Colonic mucosa (tissue), 4 donors: ENCODE results near the gene LMO1. TPM values are rescaled to one million over a fixed set of nuclear protein-coding genes. Genes with fewer than 3 reads are reported as not detected.

Experiments
- DNase-seq: peaks from one replicate; pipeline ENCODE4 v3.0.0-alpha.2; 2020
- H3K27ac ChIP-seq: fragments of 200-600 bp; one replicate; pipeline ENCODE4 v1.8.0; 2021
- H3K27me3 ChIP-seq: fragments of 200-600 bp; one replicate; pipeline ENCODE4 v1.8.0; 2021
- H3K36me3 ChIP-seq: fragments of 200-600 bp; one replicate; pipeline ENCODE4 v1.8.0; 2021
- H3K4me1 ChIP-seq: fragments of 200-600 bp; one replicate; pipeline ENCODE4 v1.8.0; 2021; ENCODE audit warnings: mild to moderate bottlenecking
- H3K4me3 ChIP-seq: fragments of 200-600 bp; one replicate; pipeline ENCODE4 v1.8.0; 2021
- H3K9ac ChIP-seq, 2 donors: one replicate each; pipeline ENCODE4 v1.7.0; 2013; ENCODE audit warnings: control low read depth in 2 of 2, low read depth in 2 of 2, low read length in 2 of 2
- H3K9me3 ChIP-seq: fragments of 200-600 bp; one replicate; pipeline ENCODE4 v1.8.0; 2021
- intact Hi-C: fragments of 100-400 bp; cut with DNase I; formaldehyde crosslinking; loops from one replicate; pipeline ENCODE4 v1.14.1; 2022
- total RNA-seq, 2 donors: library from RNA; stranded (reverse); fragmentation: NEBNext Ultra II Directional in 1 of 2; extraction: Animal tissue kit (Norgen Biotek cat#: 25700) in 1 of 2; gene quantifications; one replicate each; pipeline ENCODE4 v1.2.1, GENCODE V29; 2021
- TF ChIP-seq, protein P1 (sequence below): fragments of 200-600 bp; IDR thresholded peaks from one replicate; pipeline ENCODE4 v1.8.0; 2022; ENCODE audit warnings: antibody characterized with exemption, mild to moderate bottlenecking
- donor health status: healthy.
- donor health status: DM: no; HTN: no; CAD: no.
- donor health status: DM: no; HTN: no; CAD: no.

LMO1 gene
- not detected for total RNA-seq

DNA sequence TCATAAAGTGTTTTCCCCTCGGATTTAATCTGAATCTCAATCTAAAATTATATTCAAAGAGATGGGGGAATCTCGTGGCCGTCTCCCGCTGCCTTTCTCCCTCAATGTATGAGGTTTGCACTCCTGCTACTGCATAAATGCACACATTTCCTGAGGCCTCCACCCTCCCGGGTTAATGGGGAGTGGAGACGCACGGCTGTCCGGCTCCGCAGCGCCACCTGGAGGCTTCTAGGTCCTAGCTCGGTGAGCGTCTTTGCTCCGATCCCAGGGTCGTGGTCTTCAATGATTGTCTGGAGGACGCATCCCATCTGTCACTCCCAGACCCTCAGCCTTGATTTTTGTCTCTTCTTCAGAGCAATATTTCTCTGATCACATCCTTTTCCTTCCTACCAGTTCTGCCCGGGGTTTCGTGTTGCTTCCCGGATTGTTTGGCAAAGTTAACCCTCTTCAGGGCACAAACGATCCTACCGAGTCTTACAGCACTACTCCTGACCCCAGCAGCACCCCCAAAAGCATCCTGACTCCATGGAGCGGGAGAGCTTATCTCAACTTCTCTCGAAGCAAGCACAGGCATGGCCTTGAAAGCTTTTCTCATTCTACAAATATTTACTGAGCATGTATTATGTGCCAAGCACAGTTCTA lies at the start of gene LMO1:
Gene LMO1, minus strand, starts transcription at position 110 of the 642 bp plus-strand sequence. CDS start 516 bp downstream, outside the sequence.
- H3K4me3 ChIP-seq, result peak within 1 kb of the TSS; percentile 35
- DNase-seq, result peak; percentile 83
- H3K9me3 ChIP-seq, result no peaks in the 10 kb centered on the region
- intact Hi-C loops, result no loop called here
- H3K9ac ChIP-seq, result no peak within 1 kb of the TSS
- peaks cover 57% of the 10 kb centered on the region for H3K27me3 ChIP-seq
- H3K36me3 ChIP-seq, result no peaks in the 10 kb centered on the region
- TF ChIP-seq, protein P1, sequence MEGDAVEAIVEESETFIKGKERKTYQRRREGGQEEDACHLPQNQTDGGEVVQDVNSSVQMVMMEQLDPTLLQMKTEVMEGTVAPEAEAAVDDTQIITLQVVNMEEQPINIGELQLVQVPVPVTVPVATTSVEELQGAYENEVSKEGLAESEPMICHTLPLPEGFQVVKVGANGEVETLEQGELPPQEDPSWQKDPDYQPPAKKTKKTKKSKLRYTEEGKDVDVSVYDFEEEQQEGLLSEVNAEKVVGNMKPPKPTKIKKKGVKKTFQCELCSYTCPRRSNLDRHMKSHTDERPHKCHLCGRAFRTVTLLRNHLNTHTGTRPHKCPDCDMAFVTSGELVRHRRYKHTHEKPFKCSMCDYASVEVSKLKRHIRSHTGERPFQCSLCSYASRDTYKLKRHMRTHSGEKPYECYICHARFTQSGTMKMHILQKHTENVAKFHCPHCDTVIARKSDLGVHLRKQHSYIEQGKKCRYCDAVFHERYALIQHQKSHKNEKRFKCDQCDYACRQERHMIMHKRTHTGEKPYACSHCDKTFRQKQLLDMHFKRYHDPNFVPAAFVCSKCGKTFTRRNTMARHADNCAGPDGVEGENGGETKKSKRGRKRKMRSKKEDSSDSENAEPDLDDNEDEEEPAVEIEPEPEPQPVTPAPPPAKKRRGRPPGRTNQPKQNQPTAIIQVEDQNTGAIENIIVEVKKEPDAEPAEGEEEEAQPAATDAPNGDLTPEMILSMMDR, result peak; percentile 85
- peaks cover 5% of the 10 kb centered on the region for H3K4me1 ChIP-seq
- H3K27ac ChIP-seq, result no peak within 1 kb of the TSS

DNA sequence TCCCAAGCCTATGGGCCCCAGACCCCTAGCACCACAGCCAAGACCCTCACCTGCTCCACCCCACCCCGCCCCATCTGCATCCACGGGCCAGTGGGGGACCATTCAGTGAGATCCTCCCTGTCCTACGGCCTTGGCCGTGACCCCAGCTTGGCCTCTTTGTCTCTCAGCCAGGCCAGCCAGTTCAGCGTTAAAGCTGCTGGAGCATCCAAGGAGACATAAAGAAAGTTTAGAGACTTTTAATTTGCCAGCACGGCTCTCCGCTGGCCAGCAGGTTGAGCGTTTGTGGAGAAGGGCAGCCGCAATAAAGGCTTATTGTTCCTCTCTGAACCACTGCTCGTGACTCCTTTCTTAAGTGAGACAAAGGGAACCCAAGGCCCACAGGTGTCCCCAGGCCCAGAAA lies 49.3 kb upstream of the LMO1 start:
- TF ChIP-seq, protein P1, result no peak
- Histone ChIP-seq H3K9me3 (no peaks in the 10 kb centered on the region), H3K9ac (no peak overlapping the region), H3K36me3 (no peaks in the 10 kb centered on the region), H3K27me3 (no peaks in the 10 kb centered on the region), H3K27ac (no peak overlapping the region), H3K4me1 (no peaks in the 10 kb centered on the region), H3K4me3 (no peak overlapping the region)
- intact Hi-C loops, result no loop called here
- DNase-seq, result no peak

DNA sequence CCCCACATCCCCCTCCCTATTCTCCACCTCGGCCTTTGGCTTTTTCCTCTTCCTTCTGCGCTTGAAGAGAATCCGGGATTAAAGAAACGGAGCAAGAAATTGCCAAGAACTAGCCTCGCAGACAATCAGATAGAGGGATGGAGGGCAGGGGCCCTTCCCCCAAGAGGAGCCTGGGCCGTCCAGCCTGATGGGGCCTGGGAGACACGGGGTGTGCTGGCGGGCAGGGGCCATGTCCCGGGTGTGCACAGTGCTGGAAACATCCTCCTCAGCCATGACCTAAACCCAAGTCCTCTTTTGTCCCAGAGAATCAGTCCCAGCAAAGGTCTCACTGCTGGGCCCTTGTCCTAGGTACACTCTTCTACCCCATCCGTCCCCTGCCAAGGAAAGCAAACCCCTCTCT lies 47.7 kb upstream of the LMO1 start:
- TF ChIP-seq, protein P1, result no peak
- Histone ChIP-seq H3K4me3 (no peak overlapping the region), H3K9ac (no peak overlapping the region), H3K27ac (no peak overlapping the region), H3K36me3 (no peaks in the 10 kb centered on the region), H3K9me3 (no peaks in the 10 kb centered on the region), H3K27me3 (no peaks in the 10 kb centered on the region), H3K4me1 (no peaks in the 10 kb centered on the region)
- intact Hi-C loops, result no loop called here
- DNase-seq, result no peak

DNA sequence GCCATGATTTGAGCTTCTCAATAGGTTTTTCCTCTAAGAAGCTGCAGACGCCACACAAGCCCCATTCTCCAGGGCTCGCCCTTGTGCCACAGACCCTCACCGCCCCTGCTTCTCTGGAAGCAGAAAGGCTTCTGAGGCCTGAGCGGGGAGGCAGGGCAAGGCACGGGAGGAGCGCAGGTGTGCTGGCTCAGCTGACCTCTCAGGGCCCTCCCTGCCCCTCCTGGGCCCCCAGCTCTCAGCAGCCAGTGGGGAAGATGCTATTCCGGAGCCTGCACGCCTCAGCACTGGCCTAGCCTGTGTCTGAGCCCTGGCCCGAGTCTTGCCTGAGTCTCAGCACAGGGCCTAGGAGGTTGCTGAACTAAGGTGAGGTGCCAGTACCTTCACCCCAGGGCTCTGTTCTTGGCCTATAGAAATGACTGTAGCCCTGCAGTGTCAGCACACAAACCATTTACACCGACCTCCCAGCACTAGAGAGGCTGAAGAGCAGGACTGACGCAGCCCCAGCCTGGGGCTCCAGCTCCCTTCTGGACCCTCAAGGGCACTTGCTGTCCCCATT lies 47.1 kb upstream of the LMO1 start:
- Histone ChIP-seq H3K9ac (no peak overlapping the region), H3K4me1 (no peaks in the 10 kb centered on the region), H3K27ac (no peak overlapping the region), H3K36me3 (no peaks in the 10 kb centered on the region), H3K27me3 (no peaks in the 10 kb centered on the region), H3K9me3 (no peaks in the 10 kb centered on the region), H3K4me3 (no peak overlapping the region)
- DNase-seq, result no peak
- TF ChIP-seq, protein P1, result no peak
- intact Hi-C loops, result no loop called here

DNA sequence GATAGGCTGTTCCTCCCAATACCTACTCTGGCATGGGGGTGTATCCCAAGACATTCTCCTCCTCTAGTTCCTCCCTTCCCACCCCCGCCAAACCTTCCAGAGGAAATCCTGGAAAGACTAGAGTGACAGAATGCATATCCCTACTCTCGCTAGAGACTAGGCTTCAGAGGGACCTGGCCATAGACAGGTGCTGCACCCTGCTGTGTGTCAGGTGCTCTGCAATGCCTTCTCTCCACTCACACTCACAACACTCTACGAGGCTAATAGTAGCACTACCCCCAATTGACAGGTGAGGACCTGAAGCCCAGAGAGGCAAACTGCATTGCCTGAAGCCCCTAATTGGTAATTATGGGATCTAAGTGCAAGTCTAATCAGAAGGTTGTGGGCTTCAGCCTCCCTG lies 46.2 kb upstream of the LMO1 start:
- no peaks in the 10 kb centered on the region for H3K36me3 ChIP-seq
- TF ChIP-seq, protein P1, result no peak
- no peaks in the 10 kb centered on the region for H3K9me3 ChIP-seq
- intact Hi-C loops, result no loop called here
- H3K4me3 ChIP-seq, result no peak overlapping the region
- no peaks in the 10 kb centered on the region for H3K27me3 ChIP-seq
- no peak overlapping the region for H3K9ac ChIP-seq
- no peak for DNase-seq
- H3K4me1 ChIP-seq, result no peaks in the 10 kb centered on the region
- no peak overlapping the region for H3K27ac ChIP-seq
